ENCODE measurements around the gene GPR183.
A peak's percentile ranks its signal among the peaks of the same experiment; 100 is the strongest.

Gene GPR183

GRCh38 chr13:99312493-99312883 lies 5.3 kb upstream of the GPR183 start:
- DNase-seq (ENCODE audit: low read depth, low spot score), result no peak

GRCh38 chr13:99311748-99312492 lies 4.7 kb upstream of the GPR183 start:
- DNase-seq (ENCODE audit: low read depth, low spot score), result no peak

- no peak for DNase-seq (ENCODE audit: low read depth, low spot score)
These were observed 3.9 kb upstream of the GPR183 start for GRCh38 chr13:99311137-99311536.

- no peak for DNase-seq (ENCODE audit: low read depth, low spot score)
These were observed 3.3 kb upstream of the GPR183 start for GRCh38 chr13:99310382-99311031.

DNA sequence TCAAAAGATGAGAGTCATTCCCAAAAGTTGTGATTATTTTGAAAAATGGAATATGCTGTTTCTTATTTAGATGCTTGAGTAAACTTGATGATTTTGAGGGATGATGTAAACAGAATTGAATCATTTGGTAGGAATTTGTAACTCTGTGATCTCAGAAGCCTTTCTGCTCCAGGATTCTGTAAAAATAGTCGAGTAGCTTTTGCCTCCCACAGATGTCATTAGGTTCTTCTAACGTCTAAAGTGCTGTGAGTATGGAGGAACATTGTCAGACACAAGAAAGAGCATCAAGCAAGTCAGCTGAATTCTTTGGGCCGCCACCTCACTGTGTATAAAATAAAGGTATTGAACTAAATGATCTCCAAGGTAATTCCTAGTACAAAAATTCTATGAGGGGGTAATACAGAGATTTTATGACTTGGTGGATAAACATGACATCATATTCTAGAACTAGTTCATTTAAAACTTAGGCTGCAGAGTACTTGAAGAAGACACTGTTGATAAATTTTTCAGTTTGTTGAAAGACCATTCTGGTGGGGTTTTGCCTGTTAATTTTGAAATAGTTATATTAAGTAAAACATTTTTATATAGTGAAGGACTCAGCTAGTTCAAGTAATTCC lies 1.4 kb upstream of the GPR183 start:
- DNase-seq (ENCODE audit: low read depth, low spot score), result no peak

GRCh38 chr13:99307648-99308339 lies 595 bp upstream of the GPR183 start:
- peak; percentile 23 for DNase-seq (ENCODE audit: low read depth, low spot score)

DNA sequence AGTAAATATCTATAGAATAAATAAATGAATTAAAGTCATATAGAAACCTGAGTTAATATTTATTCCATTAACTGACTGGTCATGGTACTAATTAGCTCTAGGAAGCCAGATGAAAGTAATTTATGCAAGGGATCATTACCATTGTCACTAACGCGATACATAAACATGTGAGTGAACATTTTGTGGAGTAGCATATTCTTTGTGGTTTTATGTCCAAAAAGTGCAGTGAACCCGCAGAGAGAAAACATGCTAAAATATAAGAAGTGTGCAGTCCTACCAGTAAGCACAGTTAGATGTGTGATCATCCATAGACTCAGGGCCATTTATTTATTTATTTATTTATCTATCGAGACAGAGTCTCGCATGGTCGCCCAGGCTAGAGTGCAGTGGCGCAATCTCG lies 1.6 kb downstream of the GPR183 start:
- no peak for DNase-seq (ENCODE audit: low read depth, low spot score)

DNA sequence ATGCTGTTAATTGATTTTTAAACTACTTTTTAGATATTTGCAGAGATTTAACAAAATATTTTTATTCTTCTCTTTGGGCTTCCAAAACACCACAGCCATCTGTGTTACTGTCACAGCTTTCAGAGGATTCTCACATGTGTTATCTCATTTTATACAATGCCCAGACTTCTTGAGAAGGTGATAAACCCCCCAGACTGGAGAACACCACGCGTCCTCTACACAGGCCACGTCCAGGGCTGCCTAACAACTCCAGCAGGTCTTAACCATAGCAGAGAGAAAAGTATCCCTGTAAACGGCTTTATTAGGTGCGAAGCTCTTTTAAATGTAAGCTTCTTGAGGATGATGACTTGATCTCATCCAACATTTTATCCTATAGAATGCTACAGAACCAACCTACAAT lies 2.0 kb downstream of the GPR183 start:
- no peak for DNase-seq (ENCODE audit: low read depth, low spot score)

DNA sequence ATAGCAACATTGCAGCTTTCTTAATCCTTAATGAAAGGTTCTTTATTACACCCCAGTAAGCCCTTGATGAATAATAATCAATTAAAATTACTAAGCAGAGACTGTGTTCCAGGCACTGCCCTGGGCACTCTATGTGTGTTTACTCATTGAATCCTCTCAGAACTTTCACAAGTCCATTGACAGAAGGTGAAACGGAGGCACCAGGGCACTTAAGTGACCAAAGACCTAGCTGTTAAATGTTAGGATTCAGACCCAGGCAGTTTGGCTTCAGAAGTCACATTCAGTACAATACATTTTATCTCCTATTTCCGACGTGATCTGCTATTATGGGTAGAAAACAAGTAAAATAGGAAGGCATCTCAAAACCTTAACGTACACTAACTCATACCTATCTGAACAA lies 2.7 kb downstream of the GPR183 start:
- DNase-seq (ENCODE audit: low read depth, low spot score), result no peak

DNA sequence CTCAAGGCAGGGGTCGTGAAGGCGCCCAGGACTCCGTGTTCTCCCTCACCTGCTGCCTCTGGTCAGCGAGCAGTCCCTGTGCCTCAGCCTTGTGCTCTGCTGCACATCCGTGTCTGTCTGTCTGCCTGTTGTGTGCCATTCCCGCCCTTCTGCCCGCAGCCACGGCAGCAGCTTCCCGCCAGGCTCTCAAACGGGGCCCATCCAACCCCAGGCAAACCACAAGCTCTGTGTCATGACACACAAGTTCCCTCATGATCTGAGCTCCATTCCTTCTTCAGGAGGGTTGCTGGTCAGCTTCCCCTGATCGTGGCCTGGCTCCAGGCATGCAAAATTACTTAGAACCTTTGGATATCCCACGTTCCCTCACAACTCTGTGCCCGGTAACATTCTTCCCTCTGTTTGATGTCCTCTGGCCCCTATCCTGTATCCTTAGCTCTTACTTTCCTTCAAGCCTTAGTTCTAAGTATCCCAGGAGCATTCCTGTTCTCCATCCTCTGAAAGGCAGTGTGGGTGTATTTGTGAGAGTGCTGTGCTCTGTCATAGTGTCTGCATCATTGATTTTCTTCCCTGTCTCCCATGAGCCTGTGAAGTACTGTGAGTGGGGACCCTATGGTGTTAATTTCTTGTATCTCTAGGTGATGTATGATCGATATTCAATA lies 3.2 kb downstream of the GPR183 start:
- DNase-seq (ENCODE audit: low read depth, low spot score), result no peak

DNA sequence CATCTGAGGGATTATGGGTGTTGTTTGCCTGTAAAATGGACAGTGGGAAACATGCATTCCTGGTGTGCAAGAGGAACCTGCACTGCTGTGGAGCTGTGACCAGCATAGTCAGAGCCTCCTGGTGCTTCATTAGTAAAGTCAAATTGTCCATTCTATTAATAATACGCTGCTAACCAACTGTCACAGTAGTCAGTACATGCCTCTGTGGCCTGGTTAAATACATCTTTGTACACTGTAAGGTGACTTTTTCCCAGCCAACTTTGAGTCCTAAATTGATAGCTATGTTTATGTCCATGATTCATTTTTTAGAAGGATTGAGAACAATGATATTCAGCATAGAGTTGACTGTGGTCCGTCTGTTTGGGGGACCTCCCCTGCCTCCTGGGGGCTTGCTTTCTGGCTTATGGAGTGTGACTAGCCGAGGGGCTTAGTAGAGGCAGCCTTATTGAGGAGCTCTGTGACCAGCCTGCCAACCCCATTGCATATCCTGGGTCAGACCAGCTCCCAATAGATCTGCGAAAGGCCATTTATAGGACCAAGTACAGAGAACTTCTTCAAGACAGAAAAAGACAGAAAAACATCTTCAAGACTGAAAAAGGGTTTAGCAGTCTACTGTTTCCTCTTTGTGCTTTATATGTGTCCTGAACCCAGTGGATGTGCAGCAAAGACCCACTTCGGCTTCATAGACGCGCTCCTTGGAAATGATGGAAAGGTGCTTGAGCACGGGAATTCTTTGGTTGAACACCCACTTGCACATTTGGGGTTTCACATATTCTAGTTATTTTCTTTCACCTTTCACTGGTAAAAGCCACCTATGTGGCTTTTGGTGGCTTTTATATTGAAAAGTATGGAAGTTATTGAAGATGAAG lies 4.3 kb downstream of the GPR183 start:
- no peak for DNase-seq (ENCODE audit: low read depth, low spot score)

- DNase-seq (ENCODE audit: low read depth, low spot score), result no peak
These were observed 5.1 kb downstream of the GPR183 start for GRCh38 chr13:99301913-99302636.

DNA sequence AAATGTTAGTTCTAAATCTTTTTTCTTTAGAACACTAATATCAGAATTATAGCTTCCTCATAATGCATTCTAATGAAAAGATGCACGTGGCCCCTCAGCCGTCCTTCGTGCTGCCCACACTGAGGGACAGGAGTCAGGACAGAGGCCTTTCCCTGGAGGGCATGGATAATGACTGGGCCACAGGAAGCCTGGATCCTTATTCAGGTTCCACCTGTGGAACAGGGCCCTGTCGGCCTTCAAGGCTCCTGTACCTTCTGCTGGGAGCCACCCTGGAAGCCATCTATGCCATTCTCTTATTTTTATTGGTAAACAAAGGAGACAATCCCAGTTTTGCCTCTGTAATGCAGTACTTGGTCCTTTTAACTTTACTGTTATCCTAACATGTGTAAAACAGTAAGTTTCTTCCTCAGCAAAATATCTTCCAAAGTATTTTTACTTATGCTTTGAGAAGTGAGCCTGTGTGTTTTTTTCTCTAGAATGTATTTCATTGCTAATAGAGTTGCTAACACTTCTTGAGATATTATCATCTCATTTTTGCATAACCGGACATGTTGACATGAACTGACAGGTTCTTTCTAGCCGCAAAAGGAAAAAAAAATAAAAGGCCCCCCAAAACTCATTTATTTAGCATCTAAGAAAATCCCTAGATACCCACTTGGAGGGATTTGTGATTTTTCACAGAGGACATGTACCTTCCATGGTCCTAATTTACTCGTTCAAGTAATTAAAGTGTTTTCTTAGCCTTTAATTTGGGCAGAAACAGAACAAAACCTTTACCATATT lies 6.0 kb downstream of the GPR183 start:
- peak; percentile 16 for DNase-seq (ENCODE audit: low read depth, low spot score)

DNA sequence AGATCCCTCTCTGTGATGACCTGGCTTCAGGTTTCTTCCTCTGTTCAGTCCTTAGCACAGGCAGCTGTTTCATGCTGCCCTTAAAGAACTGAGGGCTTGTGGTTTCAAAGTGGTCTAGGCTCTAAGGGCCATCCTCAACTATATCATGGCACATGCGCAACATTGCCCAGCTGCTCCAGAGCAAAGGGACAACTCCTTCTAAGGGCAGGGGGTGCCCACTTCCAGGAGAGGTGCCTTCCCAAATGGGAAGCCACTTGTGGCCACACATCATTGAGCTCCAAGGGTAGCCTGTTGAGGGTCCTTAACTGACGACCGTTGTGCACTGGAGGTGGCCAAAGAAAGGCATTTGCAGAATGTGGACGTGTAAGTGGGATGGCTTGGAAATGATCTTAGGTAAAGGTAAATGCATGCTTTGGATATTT lies 7.3 kb downstream of the GPR183 start:
- no peak for DNase-seq (ENCODE audit: low read depth, low spot score)

GRCh38 chr13:99299256-99299919 lies 7.8 kb downstream of the GPR183 start:
- no peak for DNase-seq (ENCODE audit: low read depth, low spot score)

DNA sequence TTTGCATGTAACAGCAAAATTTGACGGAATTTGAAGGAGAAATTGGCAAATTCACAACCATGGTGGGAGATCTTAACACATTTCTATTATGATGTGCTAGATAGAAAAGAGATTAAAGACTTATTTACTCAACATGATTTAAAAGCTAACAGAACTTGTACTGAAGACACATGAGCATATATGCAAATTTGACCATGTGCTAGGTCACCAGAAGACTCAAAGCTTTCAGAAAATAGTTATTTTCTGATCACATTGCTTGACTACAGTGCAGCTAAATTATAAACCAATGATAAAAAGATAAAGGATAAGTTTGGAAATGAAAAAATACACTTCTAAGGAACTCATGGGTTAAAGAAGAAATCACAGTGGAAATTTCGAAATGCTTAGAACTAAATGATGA lies 9.1 kb downstream of the GPR183 start:
- no peak for DNase-seq (ENCODE audit: low read depth, low spot score)

DNA sequence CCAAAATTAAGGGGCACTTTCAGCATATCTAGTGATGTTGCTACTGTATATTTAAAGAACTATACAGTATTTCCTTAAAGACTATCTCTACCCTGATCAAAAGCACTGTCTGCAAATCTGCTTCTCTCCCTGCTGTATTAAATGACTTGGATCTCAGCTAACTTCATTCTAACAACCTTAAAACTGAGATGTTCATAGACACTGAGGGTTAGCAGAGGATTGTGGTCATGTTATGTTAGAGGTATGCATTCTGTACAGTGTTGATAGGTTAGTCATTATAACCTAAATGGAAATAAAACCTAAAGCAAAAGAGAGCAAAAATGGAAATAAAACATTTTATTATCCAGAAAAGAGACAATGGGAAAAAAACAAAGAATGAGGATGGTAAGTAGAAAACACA lies 9.9 kb downstream of the GPR183 start:
- no peak for DNase-seq (ENCODE audit: low read depth, low spot score)

DNA sequence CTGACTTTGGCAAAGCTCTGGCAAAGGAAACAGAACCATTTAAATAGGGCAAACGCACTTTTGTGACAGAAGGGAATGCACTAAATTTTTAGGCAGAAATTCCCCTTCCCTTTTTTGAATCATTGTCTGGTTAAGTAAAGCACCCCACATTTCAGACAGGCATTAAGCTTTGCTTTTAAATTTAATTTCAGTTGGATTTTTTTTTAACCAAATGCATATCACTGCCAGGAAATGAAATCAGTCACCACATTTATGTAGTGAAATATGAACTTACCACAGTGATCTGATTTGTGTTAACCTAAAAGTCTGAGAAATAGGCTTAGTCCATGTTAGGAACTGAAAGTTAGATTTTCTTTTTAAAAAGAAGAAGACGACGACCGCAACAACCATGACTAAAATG lies 10.8 kb downstream of the GPR183 start:
- DNase-seq (ENCODE audit: low read depth, low spot score), result no peak
